CD4-positive, alpha-beta T cell (primary cell): ENCODE measurements around the gene CCL19. TPM values are rescaled to one million over a fixed set of nuclear protein-coding genes. Genes with fewer than 3 reads are reported as not detected.

Experiments
- ATAC-seq: fragments of 200-7000 bp; cut with Tn5 transposase; one replicate; pipeline ENCODE4 v1.10.0; 2022; ENCODE audit warnings: mild to moderate bottlenecking; ENCODE audit not compliant: poor library complexity
- CTCF ChIA-PET: fragments of 350-600 bp; sonication (Branson Sonifier 250); formaldehyde crosslinking; loops from one replicate; lab custom pipeline; 2021; ENCODE audit warnings: antibody characterized with exemption, inconsistent platforms; lab: Charles Lee
- POLR2A ChIA-PET: fragments of 350-600 bp; sonication (Branson Sonifier 250); formaldehyde crosslinking; loops from one replicate; lab custom pipeline; 2021; ENCODE audit warnings: antibody characterized with exemption, inconsistent platforms; lab: Charles Lee
- DNase-seq, 14 experiments: peaks; one replicate each; pipeline ENCODE4 v3.0.0-alpha.2; 2013 to 2020; ENCODE audit warnings: mixed read lengths in 2 of 14
- H3K27ac ChIP-seq, 2 donors: one replicate each; pipeline versions ENCODE4 v1.5.1 to v1.7.0; 2013; ENCODE audit warnings: low read length in 2 of 2, low read depth in 1 of 2, mild to moderate bottlenecking in 1 of 2
- H3K27me3 ChIP-seq, 2 experiments: 1 replicate in 1 of 2; 2 replicates in 1 of 2; pipeline versions ENCODE4 v1.6.1 to v1.7.0; 2013; ENCODE audit warnings: low read length in 2 of 2, control low read depth in 1 of 2, mild to moderate bottlenecking in 1 of 2, moderate library complexity in 1 of 2; ENCODE audit not compliant: insufficient read depth in 2 of 2, control insufficient read depth in 1 of 2
- H3K36me3 ChIP-seq: one replicate; pipeline ENCODE4 v1.6.1; 2013; ENCODE audit warnings: low read length, control low read depth; ENCODE audit not compliant: insufficient read depth
- H3K4me1 ChIP-seq: one replicate; pipeline ENCODE4 v1.6.1; 2013; ENCODE audit warnings: low read length, control low read depth; ENCODE audit not compliant: insufficient read depth
- H3K4me3 ChIP-seq: one replicate; pipeline ENCODE4 v1.5.1; 2013; ENCODE audit warnings: mild to moderate bottlenecking, low read length, moderate library complexity
- H3K9me3 ChIP-seq, 2 experiments: 1 replicate in 1 of 2; 2 replicates in 1 of 2; pipeline versions ENCODE4 v1.6.1 to v1.7.0; 2013; ENCODE audit warnings: low read length in 2 of 2, mild to moderate bottlenecking in 2 of 2, control low read depth in 1 of 2, moderate library complexity in 1 of 2; ENCODE audit not compliant: control insufficient read depth in 1 of 2, insufficient read depth in 1 of 2
- H3K27ac Mint-ChIP-seq: one replicate; pipeline ENCODE4 v1.8.0; 2020; ENCODE audit warnings: mixed read lengths
- H3K27me3 Mint-ChIP-seq: one replicate; pipeline ENCODE4 v1.8.0; 2021; ENCODE audit warnings: mixed read lengths
- H3K36me3 Mint-ChIP-seq: one replicate; pipeline ENCODE4 v1.8.0; 2021; ENCODE audit warnings: low read depth, mixed read lengths
- H3K4me1 Mint-ChIP-seq: one replicate; pipeline ENCODE4 v1.8.0; 2021; ENCODE audit warnings: low read depth, mixed read lengths
- H3K4me3 Mint-ChIP-seq: one replicate; pipeline ENCODE4 v1.8.0; 2020; ENCODE audit warnings: mild to moderate bottlenecking, mixed read lengths
- H3K9me3 Mint-ChIP-seq: one replicate; pipeline ENCODE4 v1.8.0; 2020; ENCODE audit warnings: mixed read lengths
- intact Hi-C, 2 experiments: fragments of 100-400 bp; cut with DNase I in 1 of 2; cut with micrococcal nuclease in 1 of 2; formaldehyde crosslinking; loops; one replicate each; pipeline versions ENCODE4 v1.15.1 to v1.9.0; 2023 to 2025; cut with DNase I, micrococcal nuclease
- total RNA-seq, 174 experiments: library from RNA in 2 of 174; stranded (reverse) in 2 of 174; gene quantifications; one replicate each; pipeline ENCODE4 v1.2.3 and lab custom pipeline; 2021 to 2026
- TF ChIP-seq, protein P1 (sequence below): fragments of 200-600 bp; IDR thresholded peaks from one replicate; pipeline ENCODE4 v1.8.0; 2022; ENCODE audit warnings: antibody characterized with exemption, mild to moderate bottlenecking

Gene CCL19
- total RNA-seq, 2 experiments from 2014 or later = not detected

DNA sequence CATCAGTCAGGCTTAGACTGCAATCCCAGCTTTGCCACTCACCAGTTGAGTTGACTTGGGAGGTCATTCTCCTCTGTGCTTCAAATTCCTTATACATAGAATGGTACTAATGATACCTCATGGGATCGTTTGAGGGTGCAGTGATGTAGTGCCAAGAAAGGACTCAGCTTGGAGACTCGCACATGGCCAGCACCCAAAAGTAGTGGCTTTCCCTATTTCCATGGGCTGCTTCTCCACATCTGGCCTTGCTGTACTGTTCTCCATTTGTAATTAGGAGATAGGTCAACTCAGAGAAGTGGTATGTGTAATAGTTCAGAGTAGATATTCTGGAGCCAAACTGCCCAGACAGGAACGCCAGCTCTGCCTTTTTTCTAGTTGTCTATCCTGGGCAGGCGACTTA, 5.5 kb downstream of the CCL19 start:
- Histone ChIP-seq H3K36me3 (no peaks in the 10 kb centered on the region), H3K27me3 (no peaks in the 10 kb centered on the region), H3K27ac (no peak overlapping the region), H3K4me3 (no peak overlapping the region), H3K9me3 (no peaks in the 10 kb centered on the region), H3K4me1 (no peaks in the 10 kb centered on the region)
- no peaks in the 10 kb centered on the region for H3K27me3 Mint-ChIP-seq
- TF ChIP-seq, protein P1, sequence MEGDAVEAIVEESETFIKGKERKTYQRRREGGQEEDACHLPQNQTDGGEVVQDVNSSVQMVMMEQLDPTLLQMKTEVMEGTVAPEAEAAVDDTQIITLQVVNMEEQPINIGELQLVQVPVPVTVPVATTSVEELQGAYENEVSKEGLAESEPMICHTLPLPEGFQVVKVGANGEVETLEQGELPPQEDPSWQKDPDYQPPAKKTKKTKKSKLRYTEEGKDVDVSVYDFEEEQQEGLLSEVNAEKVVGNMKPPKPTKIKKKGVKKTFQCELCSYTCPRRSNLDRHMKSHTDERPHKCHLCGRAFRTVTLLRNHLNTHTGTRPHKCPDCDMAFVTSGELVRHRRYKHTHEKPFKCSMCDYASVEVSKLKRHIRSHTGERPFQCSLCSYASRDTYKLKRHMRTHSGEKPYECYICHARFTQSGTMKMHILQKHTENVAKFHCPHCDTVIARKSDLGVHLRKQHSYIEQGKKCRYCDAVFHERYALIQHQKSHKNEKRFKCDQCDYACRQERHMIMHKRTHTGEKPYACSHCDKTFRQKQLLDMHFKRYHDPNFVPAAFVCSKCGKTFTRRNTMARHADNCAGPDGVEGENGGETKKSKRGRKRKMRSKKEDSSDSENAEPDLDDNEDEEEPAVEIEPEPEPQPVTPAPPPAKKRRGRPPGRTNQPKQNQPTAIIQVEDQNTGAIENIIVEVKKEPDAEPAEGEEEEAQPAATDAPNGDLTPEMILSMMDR = no peak
- intact Hi-C loops = no loop called here
- no peak for ATAC-seq
- ChIA-PET CTCF (no interaction called here), POLR2A (no interaction called here)
- no peaks in the 10 kb centered on the region for H3K9me3 Mint-ChIP-seq
- no peaks in the 10 kb centered on the region for H3K4me1 Mint-ChIP-seq
- no peak for DNase-seq
- no peak overlapping the region for H3K4me3 Mint-ChIP-seq
- H3K36me3 Mint-ChIP-seq = peaks cover 4% of the 10 kb centered on the region
- no peak overlapping the region for H3K27ac Mint-ChIP-seq

- Histone ChIP-seq H3K4me1 (no peaks in the 10 kb centered on the region), H3K9me3 (no peaks in the 10 kb centered on the region), H3K27ac (no peak overlapping the region), H3K27me3 (no peaks in the 10 kb centered on the region), H3K4me3 (no peak overlapping the region), H3K36me3 (no peaks in the 10 kb centered on the region)
- TF ChIP-seq, protein P1 = no peak
- no peaks in the 10 kb centered on the region for H3K9me3 Mint-ChIP-seq
- ATAC-seq (no peak), DNase-seq (no peak)
- H3K4me3 Mint-ChIP-seq = no peak overlapping the region
- no peaks in the 10 kb centered on the region for H3K4me1 Mint-ChIP-seq
- no peaks in the 10 kb centered on the region for H3K27me3 Mint-ChIP-seq
- H3K27ac Mint-ChIP-seq = no peak overlapping the region
- intact Hi-C loops = no loop called here
- peaks cover 4% of the 10 kb centered on the region for H3K36me3 Mint-ChIP-seq
- POLR2A ChIA-PET = no interaction called here
- CTCF ChIA-PET = no interaction called here
Measured at GRCh38 chr9:34684816-34685215, 6.3 kb downstream of the CCL19 start.

DNA sequence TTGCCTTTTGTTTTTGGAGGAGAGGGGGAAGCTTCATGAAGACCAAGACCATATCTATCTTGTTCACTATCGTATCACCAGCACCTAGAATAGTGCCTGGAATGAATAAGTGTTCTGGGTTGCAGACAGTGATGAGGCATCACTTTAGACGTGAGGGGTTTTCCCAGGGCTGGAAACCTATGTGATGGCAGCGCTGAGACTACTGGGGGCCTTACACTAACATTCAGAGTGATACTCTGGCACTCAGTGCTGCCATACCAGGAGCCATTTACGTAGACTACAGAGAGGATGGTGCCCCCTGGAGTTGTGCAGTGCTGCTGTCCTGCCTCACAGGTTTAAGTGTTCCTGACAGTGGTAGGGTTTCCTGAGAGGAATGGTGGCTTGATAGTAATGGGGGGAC, 6.9 kb downstream of the CCL19 start:
- DNase-seq = no peak
- H3K27me3 ChIP-seq = no peaks in the 10 kb centered on the region
- TF ChIP-seq, protein P1 = no peak
- Mint-ChIP-seq H3K36me3 (peaks cover 5% of the 10 kb centered on the region), H3K9me3 (no peaks in the 10 kb centered on the region), H3K4me3 (no peak overlapping the region), H3K27ac (no peak overlapping the region), H3K4me1 (no peaks in the 10 kb centered on the region), H3K27me3 (no peaks in the 10 kb centered on the region)
- no peak overlapping the region for H3K4me3 ChIP-seq
- H3K27ac ChIP-seq = no peak overlapping the region
- H3K36me3 ChIP-seq = no peaks in the 10 kb centered on the region
- ChIA-PET CTCF (no interaction called here), POLR2A (no interaction called here)
- H3K4me1 ChIP-seq = no peaks in the 10 kb centered on the region
- H3K9me3 ChIP-seq = no peaks in the 10 kb centered on the region
- intact Hi-C loops = no loop called here
- no peak for ATAC-seq
